GM18498 (cell line): Measurements from ENCODE around the gene DBNL.
A peak's percentile ranks its signal among the peaks of the same experiment; 100 is the strongest.

Source experiments
- ATAC-seq: cut with Tn5 transposase; IDR thresholded peaks from one replicate; pipeline ENCODE4 v1.9.1; 2021; ENCODE audit warnings: mild to moderate bottlenecking, moderate library complexity; ENCODE audit not compliant: unreplicated experiment

DBNL gene

GRCh38 chr7:44075296-44076075 is 31.0 kb downstream of the DBNL start:
- no peak for ATAC-seq

GRCh38 chr7:44076101-44076895 is 31.8 kb downstream of the DBNL start:
- no peak for ATAC-seq

GRCh38 chr7:44077061-44077460 is 32.6 kb downstream of the DBNL start:
- ATAC-seq: no peak

- ATAC-seq: no peak
Measured at GRCh38 chr7:44077681-44078091, 33.2 kb downstream of the DBNL start.

- ATAC-seq: no peak
Measured at GRCh38 chr7:44078521-44078920, 34.0 kb downstream of the DBNL start.

GRCh38 chr7:44079331-44080021 is 35.0 kb downstream of the DBNL start:
- ATAC-seq: no peak

GRCh38 chr7:44080118-44080517 is 35.6 kb downstream of the DBNL start:
- ATAC-seq: no peak

GRCh38 chr7:44080686-44081265 is 36.3 kb downstream of the DBNL start:
- no peak for ATAC-seq

- ATAC-seq: no peak
Measured at GRCh38 chr7:44081266-44081748, 36.8 kb downstream of the DBNL start.

- ATAC-seq: peak; percentile 92
Measured at GRCh38 chr7:44082541-44083207, 38.2 kb downstream of the DBNL start.

GRCh38 chr7:44083796-44084195 is 39.3 kb downstream of the DBNL start:
- ATAC-seq: no peak

GRCh38 chr7:44084701-44085100 is 40.2 kb downstream of the DBNL start:
- no peak for ATAC-seq

GRCh38 chr7:44085546-44085945 is 41.0 kb downstream of the DBNL start:
- no peak for ATAC-seq

GRCh38 chr7:44086627-44087026 is 42.1 kb downstream of the DBNL start:
- ATAC-seq: no peak

- ATAC-seq: no peak
Measured at GRCh38 chr7:44087911-44088838, 43.7 kb downstream of the DBNL start.

GRCh38 chr7:44093102-44093641 is 48.7 kb downstream of the DBNL start:
- ATAC-seq: no peak

- ATAC-seq: no peak
Measured at GRCh38 chr7:44094365-44094764, 49.9 kb downstream of the DBNL start.

GRCh38 chr7:44094883-44095592 is 50.5 kb downstream of the DBNL start:
- ATAC-seq: no peak

- no peak for ATAC-seq
Measured at GRCh38 chr7:44095781-44096180, 51.3 kb downstream of the DBNL start.
